COLO668 (cell line): ENCODE data around the gene RPP30.
"Not testable (repeated sequence)": the region's sequence is repeated elsewhere in the genome, so short reads cannot be mapped to it uniquely, and the experiment has no call there.

Source experiments
- DNase-seq: peaks from one replicate; lab custom pipeline; 2025; ENCODE audit not compliant: unreplicated experiment; lab: John Stamatoyannopoulos, UW

The RPP30 gene

GRCh38 chr10:90939116-90939515 lies 67.3 kb downstream of the RPP30 start:
- DNase-seq, result no peak

- DNase-seq, result no peak
Observed at GRCh38 chr10:90939648-90940047, 67.9 kb downstream of the RPP30 start.

- DNase-seq, result not testable (repeated sequence)
Observed at GRCh38 chr10:90942980-90943379, 71.2 kb downstream of the RPP30 start.

- no peak for DNase-seq
Observed at GRCh38 chr10:90944749-90945148, 73.0 kb downstream of the RPP30 start.

- no peak for DNase-seq
Observed at GRCh38 chr10:90945491-90946070, 73.8 kb downstream of the RPP30 start.

- DNase-seq, result no peak
Observed at GRCh38 chr10:90947030-90947960, 75.5 kb downstream of the RPP30 start.
